ENCODE results near the gene TPRG1L. TPM values are rescaled to one million over a fixed set of nuclear protein-coding genes. Genes with fewer than 3 reads are reported as not detected.

Gene TPRG1L
- total and polyA plus RNA-seq, 2 of the 4 experiments (the other 2 are of a cell fraction) = 25.3 to 39.5 TPM

- H3K4me2 ChIP-seq (ENCODE audit: low read depth, low read length) = no peak overlapping the region
- intact Hi-C loops (cut with micrococcal nuclease) (no loop called here), in situ Hi-C loops (cut with MboI; ENCODE audit: low sequenced_read_pairs) (no loop called here), dilution Hi-C loops (cut with HindIII; ENCODE audit: low sequenced_read_pairs, unreplicated experiment) (no loop called here)
- H2AK9ac ChIP-seq (replicated peaks; ENCODE audit: low read depth, low read length, poor library complexity) = no peak overlapping the region
- TF ChIP-seq BHLHE40 (IDR thresholded peaks at IDR 0.05; ENCODE audit: low read depth, low read length) (no peak), SMC3 (IDR thresholded peaks at IDR 0.05; ENCODE audit: low read depth, low read length) (no peak), NFE2L2 (IDR thresholded peaks at IDR 0.05; ENCODE audit: low read depth, low read length) (no peak), USF2 (IDR thresholded peaks at IDR 0.05; ENCODE audit: low read depth, low read length) (no peak), CHD1 (IDR thresholded peaks at IDR 0.05; ENCODE audit: low read depth, low read length) (no peak), ELK1 (IDR thresholded peaks at IDR 0.05; ENCODE audit: borderline replicate concordance, low read depth, low read length) (no peak), POLR2A (IDR thresholded peaks at IDR 0.05; ENCODE audit: low read depth, low read length) (no peak), CEBPB (IDR thresholded peaks at IDR 0.05; ENCODE audit: low read depth, low read length) (no peak), MAFK (IDR thresholded peaks at IDR 0.05; ENCODE audit: low read depth, low read length) (no peak), FOS (IDR thresholded peaks at IDR 0.05; ENCODE audit: low read depth, low read length) (no peak)
- no peaks in the 10 kb centered on the region; the same call in 1 of the 2 replicates for H4K20me1 ChIP-seq (ENCODE audit: insufficient read depth, low read length)
- ATAC-seq (ENCODE audit: low read depth) = no peak
- no peak overlapping the region for H3K9ac ChIP-seq (ENCODE audit: low read depth, low read length)
- 91% methylated on average over 4 of the region's 10 CpGs; no CpG with 5 or more reads in 1 of the 2 experiments for WGBS, 2 experiments (ENCODE audit: extremely low coverage in 2 of 2, insufficient read length in 1 of 2)
- H2AK5ac ChIP-seq (ENCODE audit: low read depth, low read length) = no peak overlapping the region
- H3K23ac ChIP-seq (ENCODE audit: low read depth, low read length) = no peak overlapping the region
- H3K56ac ChIP-seq (ENCODE audit: extremely low read depth, insufficient read depth, low read length) = no peak overlapping the region
- BruUV-seq (replicated peaks) = no TSS peak
- H3K36me3 ChIP-seq (ENCODE audit: control insufficient read depth, insufficient read depth, low read length) = no peaks in the 10 kb centered on the region
- H3K4ac ChIP-seq (ENCODE audit: low read depth, low read length) = no peak overlapping the region
- no peak overlapping the region for H3K18ac ChIP-seq (ENCODE audit: low read depth, low read length)
- no peak overlapping the region for H3K27ac ChIP-seq (ENCODE audit: insufficient read depth, low read length)
- peaks cover 2% of the 10 kb centered on the region; the same call in 1 of the 2 replicates for H3K27me3 ChIP-seq (ENCODE audit: control insufficient read depth, insufficient read depth, low read length)
- H2BK20ac ChIP-seq (ENCODE audit: low read depth, low read length) = no peak overlapping the region
- H3K14ac ChIP-seq (replicated peaks; ENCODE audit: low read depth, low read length) = no peak overlapping the region
- DNase-seq = no peak
- ChIA-PET POLR2A (ENCODE audit: unreplicated experiment) (no interaction called here), CTCF (no interaction called here)
- no peak overlapping the region for H2AFZ ChIP-seq (replicated peaks; ENCODE audit: low read length, poor library complexity)
- H2BK120ac ChIP-seq (ENCODE audit: low read depth, low read length) = no peak overlapping the region
- no peak overlapping the region for H2BK15ac ChIP-seq (ENCODE audit: low read depth, low read length)
- H2BK5ac ChIP-seq (ENCODE audit: low read depth, low read length, poor library complexity, severe bottlenecking) = no peak overlapping the region
- no peaks in the 10 kb centered on the region for H3K9me3 ChIP-seq (ENCODE audit: control insufficient read depth, insufficient read depth, low read length)
- H4K8ac ChIP-seq (ENCODE audit: low read depth in 2 of 2, low read length in 2 of 2) = no peak overlapping the region
- no peak overlapping the region for H4K5ac ChIP-seq (ENCODE audit: low read depth, low read length)
- H4K91ac ChIP-seq (ENCODE audit: insufficient read depth, low read depth, low read length) = no peak overlapping the region
- H3K4me3 ChIP-seq (ENCODE audit: insufficient read depth, low read depth, low read length) = no peak overlapping the region
- H3K79me1 ChIP-seq (ENCODE audit: low read depth in 1 of 2, low read length in 2 of 2) = no peaks in the 10 kb centered on the region
- H3K4me1 ChIP-seq (ENCODE audit: control insufficient read depth, insufficient read depth, low read length) = no peaks in the 10 kb centered on the region
- H3K9me1 ChIP-seq (ENCODE audit: insufficient read depth, low read length) = no peaks in the 10 kb centered on the region
These were observed 31.1 kb upstream of the TPRG1L start for GRCh38 chr1:3593745-3594144.

All from IMR-90 (cell line).